Adrenal gland (tissue), 12 donors: ENCODE measurements around the gene AREG. TPM values are rescaled to one million over a fixed set of nuclear protein-coding genes. Genes with fewer than 3 reads are reported as not detected.

Experiments
- DNase-seq, 7 donors: peaks; one replicate each; pipeline ENCODE4 v3.0.0-alpha.2; 2019 to 2020
- H3K27ac ChIP-seq, 5 donors: fragments of 200-600 bp; sonication (generic) in 4 of 5; 1 replicate in 3 of 5; 2 replicates in 2 of 5; pipeline versions ENCODE4 v1.5.1 to v1.8.0; 2016 to 2020; ENCODE audit warnings: mild to moderate bottlenecking in 1 of 5
- H3K27me3 ChIP-seq: fragments of 200-600 bp; 2 replicates; pipeline ENCODE4 v1.8.0; 2021
- H3K36me3 ChIP-seq, 2 donors: fragments of 200-600 bp; replicated peaks in 1 of 2; 1 replicate in 1 of 2; 2 replicates in 1 of 2; pipeline versions ENCODE4 v1.5.1 to v1.8.0; 2018 to 2022
- H3K4me1 ChIP-seq, 2 donors: fragments of 200-600 bp; replicated peaks in 1 of 2; 1 replicate in 1 of 2; 2 replicates in 1 of 2; pipeline versions ENCODE4 v1.5.1 to v1.8.0; 2018 to 2021
- H3K4me3 ChIP-seq, 4 donors: fragments of 200-600 bp; sonication (generic) in 3 of 4; one replicate each; pipeline ENCODE4 v1.5.1; 2016 to 2018
- H3K9me3 ChIP-seq, 3 donors: fragments of 200-600 bp; sonication (generic) in 1 of 3; replicated peaks in 1 of 3; 1 replicate in 2 of 3; 2 replicates in 1 of 3; pipeline versions ENCODE4 v1.5.1 to v1.8.0; 2016 to 2021
- CTCF ChIP-seq, 6 experiments: fragments of 450-650 bp in 4 of 6; fragments of 200-600 bp in 2 of 6; sonication (generic) in 1 of 6; IDR thresholded peaks; 1 replicate in 5 of 6; 2 replicates in 1 of 6; pipeline versions ENCODE4 v1.5.1 to v1.8.0; 2016 to 2021; ENCODE audit warnings: antibody characterized with exemption in 6 of 6, mild to moderate bottlenecking in 2 of 6, moderate library complexity in 1 of 6
- POLR2A ChIP-seq, 2 donors: fragments of 450-650 bp; IDR thresholded peaks; one replicate each; pipeline ENCODE4 v1.6.1; 2017; ENCODE audit warnings: antibody characterized with exemption in 2 of 2, mild to moderate bottlenecking in 2 of 2, moderate library complexity in 1 of 2
- WGBS, 4 donors: extraction: QIAGEN DNeasy Blood & Tissue Kit in 2 of 4; methylation state at CpG; one replicate each; pipeline versions ENCODE4 v1.1.5 to v1.1.7; 2013 to 2017; 5-methylcytosine and 5-hydroxymethylcytosine counted together
- intact Hi-C, 2 donors: fragments of 100-400 bp; cut with DNase I; formaldehyde crosslinking; loops; one replicate each; pipeline versions ENCODE4 v1.14.1 to v1.15.0; 2022 to 2023
- polyA plus RNA-seq, 3 donors: library from polyadenylated mRNA; stranded (reverse); fragments of 200-250 nt in 2 of 3; fragments of 350-450 nt in 1 of 3; fragmentation: Illumina TruSeq in 1 of 3; extraction: RNeasy Lipid Tissue Mini Kit (QIAGEN cat#74804) in 1 of 3; gene quantifications; one replicate each; pipeline ENCODE4 v1.2.3, GENCODE V29; 2013 to 2014
- total RNA-seq, 9 donors: library from RNA; depleted of rRNA in 4 of 9; stranded (reverse); fragments of >200 nt in 4 of 9; fragments of 120-200 nt in 1 of 9; fragmentation: NEBNext Ultra II Directional in 1 of 9; extraction: Animal tissue kit (Norgen Biotek cat#: 25700) in 1 of 9; gene quantifications; one replicate each; pipeline versions ENCODE4 v1.1.0 to v1.2.4, GENCODE V29; 2013 to 2023
- donor health status: healthy with polysubstance abuse.
- donor health status: Bipolar disorder and iron deficiency.
- donor health status: DM: yes; HTN: yes; CAD: no.
- donor health status: DM: no; HTN: no; CAD: no.
- donor health status: DM: no; HTN: no; CAD: no.
- donor health status: DM: yes; HTN: yes; CAD: no.

Gene AREG
- total and polyA plus RNA-seq, 12 donors: 0.32 to 4.8 (median 0.98) TPM; not detected in 3

- WGBS, 4 donors: 87 to 100% (median 93%) methylated on average over 7 of the region's 7 CpGs
- Histone ChIP-seq H3K4me3 (no peak overlapping the region), H3K27ac (no peak overlapping the region), H3K27me3 (no peaks in the 10 kb centered on the region), H3K9me3 (no peaks in the 10 kb centered on the region), H3K4me1 (peaks cover 0 to 3% of the 10 kb centered on the region in 2 donors), H3K36me3 (no peaks in the 10 kb centered on the region)
- no peak for TF ChIP-seq CTCF (IDR thresholded peaks at IDR 0.05)
- TF ChIP-seq POLR2A (IDR thresholded peaks at IDR 0.05): no peak
- no peak for DNase-seq
- intact Hi-C loops: no loop called here
Measured at GRCh38 chr4:74439952-74440351, 5.0 kb upstream of the AREG start.

- intact Hi-C loops: no loop called here
- H3K4me1 ChIP-seq: peaks cover 0 to 7% of the 10 kb centered on the region in 2 donors
- no peak for DNase-seq
- H3K4me3 ChIP-seq: no peak overlapping the region
- no peaks in the 10 kb centered on the region for H3K9me3 ChIP-seq
- 86 to 93% (median 87%) methylated on average over 4 of the region's 4 CpGs for WGBS, 4 donors
- TF ChIP-seq CTCF (IDR thresholded peaks at IDR 0.05) (no peak), POLR2A (IDR thresholded peaks at IDR 0.05) (no peak)
- H3K27me3 ChIP-seq: no peaks in the 10 kb centered on the region
- no peak overlapping the region for H3K27ac ChIP-seq
- no peaks in the 10 kb centered on the region for H3K36me3 ChIP-seq
Measured at GRCh38 chr4:74440356-74440755, 4.6 kb upstream of the AREG start.

- Histone ChIP-seq H3K4me1 (peaks cover 0 to 10% of the 10 kb centered on the region in 2 donors), H3K27ac (no peak overlapping the region), H3K9me3 (no peaks in the 10 kb centered on the region), H3K4me3 (no peak overlapping the region), H3K36me3 (no peaks in the 10 kb centered on the region), H3K27me3 (no peaks in the 10 kb centered on the region)
- intact Hi-C loops: no loop called here
- DNase-seq: no peak
- TF ChIP-seq POLR2A (IDR thresholded peaks at IDR 0.05): no peak
- TF ChIP-seq CTCF (IDR thresholded peaks at IDR 0.05): no peak
- WGBS, 4 donors: 87 to 99% (median 90%) methylated on average over 3 of the region's 3 CpGs
Measured at GRCh38 chr4:74441744-74442143, 3.2 kb upstream of the AREG start.

GRCh38 chr4:74446193-74446868 lies 1.4 kb downstream of the AREG start:
- Histone ChIP-seq H3K4me3 (no peak overlapping the region), H3K9me3 (no peaks in the 10 kb centered on the region), H3K27me3 (no peaks in the 10 kb centered on the region), H3K27ac (no peak overlapping the region), H3K36me3 (no peaks in the 10 kb centered on the region), H3K4me1 (peaks cover 0 to 10% of the 10 kb centered on the region in 2 donors)
- intact Hi-C loops: no loop called here
- TF ChIP-seq POLR2A (IDR thresholded peaks at IDR 0.05) (no peak), CTCF (IDR thresholded peaks at IDR 0.05) (no peak)
- 91 to 93% (median 93%) methylated on average over 8 of the region's 8 CpGs for WGBS, 4 donors
- no peak for DNase-seq
